ENCODE results near the gene STARD13.

The STARD13 gene

DNA sequence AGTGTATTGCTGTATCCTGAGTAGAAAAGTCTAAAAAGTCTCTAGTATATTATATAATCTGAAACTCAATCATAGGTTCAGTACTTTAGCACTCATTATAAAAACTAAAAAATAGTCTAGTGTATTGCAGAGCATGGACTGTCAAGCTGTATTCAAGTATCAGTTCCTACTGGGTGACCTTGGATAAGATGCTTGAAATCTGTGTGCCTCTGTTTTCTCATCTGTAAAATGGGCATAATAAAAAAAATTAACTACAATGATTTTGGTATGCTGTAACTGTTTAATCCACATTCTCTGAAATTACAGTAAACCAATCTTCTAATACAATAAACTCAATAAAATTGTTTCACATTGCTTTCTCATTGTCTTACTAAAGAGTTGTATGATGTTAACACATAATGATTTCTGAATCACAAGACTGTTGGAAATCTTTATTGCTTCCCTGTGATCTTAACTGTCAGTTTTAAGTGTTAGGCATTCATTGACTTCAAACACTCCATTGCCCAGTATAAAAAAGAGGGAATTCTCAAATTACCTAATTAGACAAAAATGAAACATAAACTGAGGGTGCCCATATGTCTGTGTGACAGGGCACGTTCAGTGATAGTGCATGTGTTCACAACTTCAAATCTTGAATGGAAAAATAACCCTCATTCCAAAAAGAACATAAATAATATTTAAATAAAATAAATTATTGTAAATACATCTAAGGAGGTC is 2.2 kb downstream of the STARD13 start:
- Histone ChIP-seq H3K9me2 (replicated peaks; ENCODE audit: insufficient read depth, low read length) (no peaks in the 10 kb centered on the region), H4K20me1 (ENCODE audit: low read depth, low read length) (no peaks in the 10 kb centered on the region), H3K36me3 (ENCODE audit: low read length) (no peaks in the 10 kb centered on the region), H3K4me2 (ENCODE audit: low read depth, low read length, poor library complexity, severe bottlenecking) (no peak overlapping the region), H3K27ac (ENCODE audit: low read depth, low read length) (no peak overlapping the region), H3K9ac (ENCODE audit: low read length) (no peak overlapping the region), H3K79me2 (ENCODE audit: insufficient read depth, low read length) (no peaks in the 10 kb centered on the region), H3K27me3 (ENCODE audit: low read length) (no peaks in the 10 kb centered on the region), H3K4me3 (ENCODE audit: insufficient read depth, low read length, poor library complexity, severe bottlenecking) (no peak overlapping the region), H3K9me3 (ENCODE audit: insufficient read depth, low read length) (no peaks in the 10 kb centered on the region), H3F3A (ENCODE audit: insufficient read depth) (no peaks in the 10 kb centered on the region), H2AFZ (ENCODE audit: low read depth, low read length, severe bottlenecking) (no peak overlapping the region)
- no peak for TF ChIP-seq EZH2phosphoT487 (conservative IDR thresholded peaks at IDR 0.05; ENCODE audit: low read length)
- TF ChIP-seq, protein P1, sequence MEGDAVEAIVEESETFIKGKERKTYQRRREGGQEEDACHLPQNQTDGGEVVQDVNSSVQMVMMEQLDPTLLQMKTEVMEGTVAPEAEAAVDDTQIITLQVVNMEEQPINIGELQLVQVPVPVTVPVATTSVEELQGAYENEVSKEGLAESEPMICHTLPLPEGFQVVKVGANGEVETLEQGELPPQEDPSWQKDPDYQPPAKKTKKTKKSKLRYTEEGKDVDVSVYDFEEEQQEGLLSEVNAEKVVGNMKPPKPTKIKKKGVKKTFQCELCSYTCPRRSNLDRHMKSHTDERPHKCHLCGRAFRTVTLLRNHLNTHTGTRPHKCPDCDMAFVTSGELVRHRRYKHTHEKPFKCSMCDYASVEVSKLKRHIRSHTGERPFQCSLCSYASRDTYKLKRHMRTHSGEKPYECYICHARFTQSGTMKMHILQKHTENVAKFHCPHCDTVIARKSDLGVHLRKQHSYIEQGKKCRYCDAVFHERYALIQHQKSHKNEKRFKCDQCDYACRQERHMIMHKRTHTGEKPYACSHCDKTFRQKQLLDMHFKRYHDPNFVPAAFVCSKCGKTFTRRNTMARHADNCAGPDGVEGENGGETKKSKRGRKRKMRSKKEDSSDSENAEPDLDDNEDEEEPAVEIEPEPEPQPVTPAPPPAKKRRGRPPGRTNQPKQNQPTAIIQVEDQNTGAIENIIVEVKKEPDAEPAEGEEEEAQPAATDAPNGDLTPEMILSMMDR (IDR thresholded peaks at IDR 0.05; ENCODE audit: insufficient read depth, low read length, poor library complexity, severe bottlenecking): no peak

- no peak overlapping the region for H3K9ac ChIP-seq (ENCODE audit: low read length)
- no peak overlapping the region for H3K4me2 ChIP-seq (ENCODE audit: low read depth, low read length, poor library complexity, severe bottlenecking)
- H4K20me1 ChIP-seq (ENCODE audit: low read depth, low read length): no peaks in the 10 kb centered on the region
- H3K27ac ChIP-seq (ENCODE audit: low read depth, low read length): no peak overlapping the region
- H3K9me3 ChIP-seq (ENCODE audit: insufficient read depth, low read length): no peaks in the 10 kb centered on the region
- no peaks in the 10 kb centered on the region for H3F3A ChIP-seq (ENCODE audit: insufficient read depth)
- no peaks in the 10 kb centered on the region for H3K9me2 ChIP-seq (replicated peaks; ENCODE audit: insufficient read depth, low read length)
- no peaks in the 10 kb centered on the region for H3K79me2 ChIP-seq (ENCODE audit: insufficient read depth, low read length)
- H2AFZ ChIP-seq (ENCODE audit: low read depth, low read length, severe bottlenecking): no peak overlapping the region
- H3K4me3 ChIP-seq (ENCODE audit: insufficient read depth, low read length, poor library complexity, severe bottlenecking): no peak overlapping the region
- no peaks in the 10 kb centered on the region for H3K36me3 ChIP-seq (ENCODE audit: low read length)
- TF ChIP-seq, protein P1 (IDR thresholded peaks at IDR 0.05; ENCODE audit: insufficient read depth, low read length, poor library complexity, severe bottlenecking): no peak
- no peak for TF ChIP-seq EZH2phosphoT487 (conservative IDR thresholded peaks at IDR 0.05; ENCODE audit: low read length)
- H3K27me3 ChIP-seq (ENCODE audit: low read length): no peaks in the 10 kb centered on the region
These were observed 3.5 kb downstream of the STARD13 start for GRCh38 chr13:33281951-33282595.

- Histone ChIP-seq H2AFZ (ENCODE audit: low read depth, low read length, severe bottlenecking) (no peak overlapping the region), H3K36me3 (ENCODE audit: low read length) (no peaks in the 10 kb centered on the region), H3K79me2 (ENCODE audit: insufficient read depth, low read length) (no peaks in the 10 kb centered on the region), H3F3A (ENCODE audit: insufficient read depth) (no peaks in the 10 kb centered on the region), H3K27me3 (ENCODE audit: low read length) (no peaks in the 10 kb centered on the region), H3K4me3 (ENCODE audit: insufficient read depth, low read length, poor library complexity, severe bottlenecking) (no peak overlapping the region), H3K9me3 (ENCODE audit: insufficient read depth, low read length) (no peaks in the 10 kb centered on the region), H3K27ac (ENCODE audit: low read depth, low read length) (no peak overlapping the region), H3K4me2 (ENCODE audit: low read depth, low read length, poor library complexity, severe bottlenecking) (no peak overlapping the region), H3K9me2 (replicated peaks; ENCODE audit: insufficient read depth, low read length) (no peaks in the 10 kb centered on the region), H4K20me1 (ENCODE audit: low read depth, low read length) (no peaks in the 10 kb centered on the region), H3K9ac (ENCODE audit: low read length) (no peak overlapping the region)
- TF ChIP-seq, protein P1 (IDR thresholded peaks at IDR 0.05; ENCODE audit: insufficient read depth, low read length, poor library complexity, severe bottlenecking): no peak
- no peak for TF ChIP-seq EZH2phosphoT487 (conservative IDR thresholded peaks at IDR 0.05; ENCODE audit: low read length)
These were observed 4.6 kb downstream of the STARD13 start for GRCh38 chr13:33280923-33281322.
